Frontal cortex (tissue), 4 donors: Measurements from ENCODE around the gene HS3ST3B1. TPM values are rescaled to one million over a fixed set of nuclear protein-coding genes. Genes with fewer than 3 reads are reported as not detected.

Experiments
- DNase-seq, 2 donors: peaks; one replicate each; pipeline ENCODE4 v3.0.0; 2012; ENCODE audit warnings: low spot score in 2 of 2
- FAIRE-seq: peaks from 2 replicates; lab custom pipeline; 2012; peaks lifted over from hg19 to GRCh38; lab: Jason Lieb, UNC
- total RNA-seq: library from RNA; depleted of rRNA; stranded (reverse); fragments of >200 nt; gene quantifications from one replicate; pipeline ENCODE4 v1.2.3, GENCODE V29; 2014
- donor health status: control.
- donor health status: control.
- donor health status: control.

HS3ST3B1 gene
- total RNA-seq, 1 donor from 2014 or later, result 1.6 TPM

GRCh38 chr17:14393723-14394122 is 92.8 kb downstream of the HS3ST3B1 start:
- FAIRE-seq (no peak), DNase-seq (no peak)

GRCh38 chr17:14395255-14395654 is 94.4 kb downstream of the HS3ST3B1 start:
- no peak for DNase-seq
- no peak for FAIRE-seq

- DNase-seq, result no peak
- no peak for FAIRE-seq
Observed at GRCh38 chr17:14396547-14396946, 95.7 kb downstream of the HS3ST3B1 start.

DNA sequence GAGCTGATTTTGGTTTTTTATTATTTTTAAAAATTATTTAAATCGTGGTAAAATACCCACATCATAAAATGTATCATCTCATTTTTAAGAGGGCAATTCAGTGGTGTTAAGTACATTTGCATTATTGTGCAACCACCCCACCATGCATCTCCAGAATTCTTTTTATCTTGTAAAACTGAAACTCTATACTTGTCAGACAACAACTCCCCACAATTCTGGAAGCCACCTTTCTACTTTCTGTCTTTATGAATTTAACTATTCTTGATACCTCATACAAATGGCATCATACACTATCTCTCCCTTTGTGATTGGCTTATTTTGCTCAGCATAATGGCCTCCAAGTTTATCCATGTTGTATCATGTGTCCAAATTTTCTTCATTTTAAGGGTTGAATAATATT is 97.9 kb downstream of the HS3ST3B1 start:
- DNase-seq (no peak), FAIRE-seq (no peak)

Other genes with a start within 250 kb of the HS3ST3B1 start
- 11.8 TPM for gene COX10, start 231.6 kb upstream of the HS3ST3B1 start, total RNA-seq
- gene CDRT15, start 64.2 kb upstream of the HS3ST3B1 start, total RNA-seq, result not detected